MCF 10A (cell line): Measurements from ENCODE around the gene TUBA4B. TPM values are rescaled to one million over a fixed set of nuclear protein-coding genes. Genes with fewer than 3 reads are reported as not detected.

Source experiments
- BruUV-seq: library from RNA; stranded (reverse); fragments of 400-500 nt; replicated peaks from 2 replicates; lab custom pipeline; 2021; lab: Mats Ljungman, UMichigan
- CTCF ChIA-PET: fragments of 300-600 bp; sonication (Branson Sonifier 250); formaldehyde crosslinking; extraction: SDS; loops from one replicate; lab custom pipeline; 2021; ENCODE audit warnings: antibody characterized with exemption, inconsistent platforms; lab: Yijun Ruan, JAX
- POLR2A ChIA-PET: fragments of 300-600, 350-650 bp; sonication (Branson Sonifier 250); formaldehyde crosslinking; extraction: SDS; loops from one replicate; lab custom pipeline; 2020; ENCODE audit warnings: antibody characterized with exemption, inconsistent platforms; lab: Yijun Ruan, JAX
- DNase-seq: peaks from one replicate; pipeline ENCODE4 v3.0.0-alpha.2; 2018; ENCODE audit not compliant: unreplicated experiment
- H3K27ac Mint-ChIP-seq: one replicate; pipeline ENCODE4 v1.8.0; 2022; ENCODE audit warnings: mild to moderate bottlenecking, low read depth, mixed read lengths; ENCODE audit not compliant: unreplicated experiment
- H3K27me3 Mint-ChIP-seq: one replicate; pipeline ENCODE4 v1.8.0; 2022; ENCODE audit warnings: mixed read lengths; ENCODE audit not compliant: insufficient read depth, unreplicated experiment
- H3K36me3 Mint-ChIP-seq: one replicate; pipeline ENCODE4 v1.8.0; 2022; ENCODE audit warnings: mild to moderate bottlenecking, moderate library complexity, mixed read lengths; ENCODE audit not compliant: insufficient read depth, unreplicated experiment
- H3K4me1 Mint-ChIP-seq: one replicate; pipeline ENCODE4 v1.8.0; 2022; ENCODE audit warnings: mixed read lengths; ENCODE audit not compliant: insufficient read depth, unreplicated experiment
- H3K4me3 Mint-ChIP-seq: one replicate; pipeline ENCODE4 v1.8.0; 2022; ENCODE audit warnings: mild to moderate bottlenecking, moderate library complexity, mixed read lengths; ENCODE audit not compliant: unreplicated experiment
- H3K9me3 Mint-ChIP-seq: one replicate; pipeline ENCODE4 v1.8.0; 2022; ENCODE audit warnings: mixed read lengths; ENCODE audit not compliant: unreplicated experiment
- intact Hi-C: fragments of 100-400 bp; cut with micrococcal nuclease; formaldehyde crosslinking; loops from 2 replicates; pipeline ENCODE4 v1.14.1; 2022
- total RNA-seq: library from RNA; stranded (reverse); gene quantifications from 2 replicates; pipeline ENCODE4 v1.2.3, GENCODE V29; 2022
- TF ChIP-seq, protein P1 (sequence below): fragments of 200-600 bp; IDR thresholded peaks from one replicate; pipeline ENCODE4 v1.8.0; 2022; ENCODE audit warnings: antibody characterized with exemption, mild to moderate bottlenecking; ENCODE audit not compliant: unreplicated experiment

TUBA4B gene
- total RNA-seq, 1 experiment from 2014 or later, result not detected

DNA sequence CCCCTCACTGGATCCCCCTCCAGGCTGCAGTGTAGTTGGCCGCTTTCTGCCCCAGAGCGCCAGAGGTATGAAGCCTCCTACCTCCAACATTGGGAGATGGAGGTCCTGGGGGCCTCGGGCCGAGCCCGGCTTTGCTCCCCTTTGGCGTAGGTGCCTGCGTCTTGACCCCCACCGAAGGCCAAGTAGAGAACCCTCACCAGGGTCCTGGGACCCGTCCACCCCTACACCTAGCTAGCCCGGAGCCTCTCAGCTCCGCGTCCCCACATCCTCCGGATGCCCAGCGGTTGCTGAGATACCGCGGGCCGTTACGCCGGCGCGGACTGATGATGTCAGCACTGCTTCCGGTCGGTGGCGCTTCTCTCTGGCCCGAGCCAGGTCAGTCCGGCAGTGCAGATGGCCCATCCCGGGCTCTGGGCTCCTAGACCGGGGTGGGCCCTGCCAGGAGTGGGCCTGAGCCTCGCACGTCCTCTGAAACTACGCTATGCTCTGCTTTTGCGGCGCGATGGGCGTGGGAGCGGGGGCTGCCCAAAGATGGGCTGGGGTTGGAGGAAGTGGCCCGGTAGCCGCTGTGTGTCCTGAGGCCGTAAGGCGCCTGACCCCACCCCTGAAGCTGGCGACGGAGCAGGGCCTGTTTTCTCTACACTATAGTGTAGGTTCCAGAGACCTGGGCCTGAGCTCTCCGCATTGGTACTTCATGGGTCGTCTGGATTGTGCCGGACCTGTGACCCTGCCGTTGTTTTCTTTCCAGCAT is 7.7 kb upstream of the TUBA4B start, which contains the start of the genes GLB1L and STK16:
GLB1L (minus strand) TSS at position 297 of the 751 bp plus-strand sequence. CDS start 1,871 bp downstream, outside the sequence.
STK16 (plus strand) TSS at position 332 of the 751 bp plus-strand sequence. CDS start 521 bp downstream, outside the sequence.
- ChIA-PET CTCF (interaction anchor here (0.5 to 10.3 kb wide), 14 partner anchors 13 to 121 kb away, joined by 3 to 123 read pairs (median 3); partner anchors contain the start of genes ANKZF1, ATG9A, DNAJB2 and SLC23A3), POLR2A (interaction anchor here (0.5 to 14.1 kb wide), 33 partner anchors 9 to 352 kb away, joined by 3 to 401 read pairs (median 5); partner anchors contain the start of genes ANKZF1, ATG9A, CFAP65 and CNPPD1)
- no peaks in the 10 kb centered on the region for H3K27me3 Mint-ChIP-seq
- intact Hi-C loops, result loop anchor here (2.0 to 5.0 kb wide), 2 partner anchors 15 to 52 kb away; no protein-coding TSS in a partner anchor
- peak within 1 kb of the TSS; percentile 80 for H3K4me3 Mint-ChIP-seq
- TF ChIP-seq, protein P1, sequence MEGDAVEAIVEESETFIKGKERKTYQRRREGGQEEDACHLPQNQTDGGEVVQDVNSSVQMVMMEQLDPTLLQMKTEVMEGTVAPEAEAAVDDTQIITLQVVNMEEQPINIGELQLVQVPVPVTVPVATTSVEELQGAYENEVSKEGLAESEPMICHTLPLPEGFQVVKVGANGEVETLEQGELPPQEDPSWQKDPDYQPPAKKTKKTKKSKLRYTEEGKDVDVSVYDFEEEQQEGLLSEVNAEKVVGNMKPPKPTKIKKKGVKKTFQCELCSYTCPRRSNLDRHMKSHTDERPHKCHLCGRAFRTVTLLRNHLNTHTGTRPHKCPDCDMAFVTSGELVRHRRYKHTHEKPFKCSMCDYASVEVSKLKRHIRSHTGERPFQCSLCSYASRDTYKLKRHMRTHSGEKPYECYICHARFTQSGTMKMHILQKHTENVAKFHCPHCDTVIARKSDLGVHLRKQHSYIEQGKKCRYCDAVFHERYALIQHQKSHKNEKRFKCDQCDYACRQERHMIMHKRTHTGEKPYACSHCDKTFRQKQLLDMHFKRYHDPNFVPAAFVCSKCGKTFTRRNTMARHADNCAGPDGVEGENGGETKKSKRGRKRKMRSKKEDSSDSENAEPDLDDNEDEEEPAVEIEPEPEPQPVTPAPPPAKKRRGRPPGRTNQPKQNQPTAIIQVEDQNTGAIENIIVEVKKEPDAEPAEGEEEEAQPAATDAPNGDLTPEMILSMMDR, result no peak
- H3K27ac Mint-ChIP-seq, result peak within 1 kb of the TSS; percentile 85
- H3K9me3 Mint-ChIP-seq, result no peaks in the 10 kb centered on the region
- BruUV-seq, result no TSS peak
- peaks cover 21% of the 10 kb centered on the region for H3K4me1 Mint-ChIP-seq
- peak; percentile 87 for DNase-seq
- H3K36me3 Mint-ChIP-seq, result peaks cover 39% of the 10 kb centered on the region

DNA sequence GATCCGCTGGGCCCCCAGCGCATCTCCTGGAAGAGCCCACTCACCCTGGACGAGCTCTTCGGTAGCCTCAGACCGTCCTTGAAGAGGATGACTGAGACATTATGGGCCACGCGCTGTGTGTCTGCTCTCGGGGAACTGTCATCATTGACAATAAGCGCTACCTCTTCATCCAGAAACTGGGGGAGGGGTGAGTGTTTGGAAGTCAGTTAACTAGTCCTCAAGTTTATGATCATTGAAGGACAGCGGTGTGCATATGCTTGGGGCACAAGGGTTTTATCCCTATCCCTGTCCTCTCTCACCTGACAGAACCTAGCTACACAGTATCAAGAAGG is 7.2 kb upstream of the TUBA4B start:
- no peak for DNase-seq
- intact Hi-C loops, result loop anchor here (2.0 to 5.0 kb wide), 2 partner anchors 15 to 51 kb away; no protein-coding TSS in a partner anchor
- no peaks in the 10 kb centered on the region for H3K27me3 Mint-ChIP-seq
- H3K9me3 Mint-ChIP-seq, result no peaks in the 10 kb centered on the region
- TF ChIP-seq, protein P1, result no peak
- ChIA-PET POLR2A (interaction anchor here (1.1 to 14.1 kb wide), 18 partner anchors 8 to 351 kb away, joined by 3 to 401 read pairs (median 11); partner anchors contain the start of genes ANKZF1, ATG9A, CNPPD1 and DNAJB2), CTCF (interaction anchor here (0.6 to 10.3 kb wide), 9 partner anchors 13 to 266 kb away, joined by 3 to 123 read pairs (median 4); partner anchors contain the start of genes DNAJB2 and SLC23A3)
- H3K4me3 Mint-ChIP-seq, result peak overlapping the region; percentile 80
- BruUV-seq, result TSS peak; percentile 64
- peaks cover 44% of the 10 kb centered on the region for H3K36me3 Mint-ChIP-seq
- peak overlapping the region; percentile 85 for H3K27ac Mint-ChIP-seq
- H3K4me1 Mint-ChIP-seq, result peaks cover 26% of the 10 kb centered on the region

DNA sequence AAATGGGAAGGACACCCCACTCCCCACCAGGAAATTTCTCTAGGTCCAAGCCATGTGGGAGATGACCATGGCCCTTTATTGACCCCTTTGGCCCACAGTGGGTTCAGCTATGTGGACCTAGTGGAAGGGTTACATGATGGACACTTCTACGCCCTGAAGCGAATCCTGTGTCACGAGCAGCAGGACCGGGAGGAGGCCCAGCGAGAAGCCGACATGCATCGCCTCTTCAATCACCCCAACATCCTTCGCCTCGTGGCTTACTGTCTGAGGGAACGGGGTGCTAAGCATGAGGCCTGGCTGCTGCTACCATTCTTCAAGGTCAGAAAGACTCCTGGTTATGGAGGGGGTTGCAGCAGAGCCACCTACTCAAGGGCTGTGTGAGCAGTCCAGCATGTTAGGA is 6.5 kb upstream of the TUBA4B start:
- peak overlapping the region; percentile 80 for H3K4me3 Mint-ChIP-seq
- intact Hi-C loops, result loop anchor here (5.0 kb wide), 1 partner anchor 51 kb away; no protein-coding TSS in a partner anchor

More for the DNA sequence above, 6.5 kb upstream of the TUBA4B start:
- DNase-seq, result no peak
- Mint-ChIP-seq H3K27me3 (no peaks in the 10 kb centered on the region), H3K4me1 (peaks cover 29% of the 10 kb centered on the region), H3K36me3 (peaks cover 51% of the 10 kb centered on the region), H3K9me3 (no peaks in the 10 kb centered on the region), H3K27ac (no peak overlapping the region)
- TF ChIP-seq, protein P1, result no peak
- POLR2A ChIA-PET, result interaction anchor here (1.4 to 14.1 kb wide), 9 partner anchors 13 to 70 kb away, joined by 3 to 401 read pairs (median 18); partner anchors contain the start of genes ANKZF1, ATG9A, CNPPD1 and DNAJB2
- no TSS peak for BruUV-seq
- CTCF ChIA-PET, result interaction anchor here (0.6 to 10.3 kb wide), 9 partner anchors 12 to 267 kb away, joined by 3 to 123 read pairs (median 4); partner anchors contain the start of genes DNAJB2 and SLC23A3
